Osteocyte (in vitro differentiated cells): ENCODE results near the gene NUDT22. TPM values are rescaled to one million over a fixed set of nuclear protein-coding genes. Genes with fewer than 3 reads are reported as not detected.
A peak's percentile ranks its signal among the peaks of the same experiment; 100 is the strongest.

Experiments
- DNase-seq: peaks from one replicate; pipeline ENCODE4 v3.0.0; 2021; ENCODE audit warnings: mixed read lengths; ENCODE audit not compliant: unreplicated experiment; ENCODE audit errors: extremely low spot score
- H3K27ac Mint-ChIP-seq: one replicate; pipeline ENCODE4 v1.8.0; 2021; ENCODE audit warnings: mild to moderate bottlenecking, mixed read lengths; ENCODE audit not compliant: unreplicated experiment
- H3K27me3 Mint-ChIP-seq: one replicate; pipeline ENCODE4 v1.8.0; 2021; ENCODE audit warnings: mixed read lengths; ENCODE audit not compliant: unreplicated experiment
- H3K36me3 Mint-ChIP-seq: one replicate; pipeline ENCODE4 v1.8.0; 2021; ENCODE audit warnings: mixed read lengths; ENCODE audit not compliant: unreplicated experiment
- H3K4me1 Mint-ChIP-seq: one replicate; pipeline ENCODE4 v1.8.0; 2021; ENCODE audit warnings: mixed read lengths; ENCODE audit not compliant: unreplicated experiment
- H3K4me3 Mint-ChIP-seq: one replicate; pipeline ENCODE4 v1.8.0; 2021; ENCODE audit warnings: mild to moderate bottlenecking, moderate library complexity, mixed read lengths; ENCODE audit not compliant: unreplicated experiment
- H3K9me3 Mint-ChIP-seq: one replicate; pipeline ENCODE4 v1.8.0; 2021; ENCODE audit warnings: mixed read lengths; ENCODE audit not compliant: unreplicated experiment
- CTCF ChIP-seq: fragments of 200-600 bp; sonication (generic); IDR thresholded peaks from 2 replicates; pipeline ENCODE4 v1.5.0; 2021; ENCODE audit warnings: antibody characterized with exemption, mild to moderate bottlenecking, moderate library complexity
- total RNA-seq: library from RNA; stranded (reverse); gene quantifications from 2 replicates; pipeline ENCODE4 v1.2.1, GENCODE V29; 2021

NUDT22 gene
- total RNA-seq, 1 donor from 2014 or later = 46.8 TPM

GRCh38 chr11:64269540-64270220 is 43.6 kb downstream of the NUDT22 start:
- Mint-ChIP-seq H3K4me1 (peaks cover 22% of the 10 kb centered on the region), H3K27ac (peak overlapping the region; percentile 99), H3K9me3 (no peaks in the 10 kb centered on the region), H3K36me3 (no peaks in the 10 kb centered on the region), H3K27me3 (no peaks in the 10 kb centered on the region), H3K4me3 (peak overlapping the region; percentile 96)
- TF ChIP-seq CTCF = peak; percentile 36
- DNase-seq = peak; percentile 99

- peak overlapping the region; percentile 54 for H3K27ac Mint-ChIP-seq
- H3K9me3 Mint-ChIP-seq = no peaks in the 10 kb centered on the region
- TF ChIP-seq CTCF = no peak
- H3K4me3 Mint-ChIP-seq = no peak overlapping the region
- H3K36me3 Mint-ChIP-seq = peaks cover 8% of the 10 kb centered on the region
- no peak for DNase-seq
- no peaks in the 10 kb centered on the region for H3K27me3 Mint-ChIP-seq
- peaks cover 21% of the 10 kb centered on the region for H3K4me1 Mint-ChIP-seq
Measured at GRCh38 chr11:64275031-64275800, 49.1 kb downstream of the NUDT22 start.

DNA sequence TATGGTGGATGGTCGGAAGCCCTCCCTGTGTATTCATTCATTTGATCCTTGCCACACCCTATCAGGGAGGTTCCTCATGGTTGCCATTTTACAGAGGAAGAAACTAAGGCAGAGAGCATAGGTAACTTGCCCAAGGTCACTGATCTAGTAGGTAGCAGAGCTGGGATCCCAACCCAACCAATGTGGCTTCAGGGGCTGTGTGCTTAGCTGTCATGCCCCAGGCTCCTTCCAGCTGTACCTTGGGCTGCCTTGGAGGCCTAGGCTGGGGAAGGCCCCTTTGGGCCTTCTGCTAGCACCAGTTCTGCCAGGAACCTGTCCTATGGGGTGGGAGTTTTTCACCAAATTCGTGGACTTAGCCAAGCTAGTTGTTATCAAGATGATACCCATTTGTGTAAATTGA is 49.8 kb downstream of the NUDT22 start:
- no peaks in the 10 kb centered on the region for H3K27me3 Mint-ChIP-seq
- peaks cover 8% of the 10 kb centered on the region for H3K36me3 Mint-ChIP-seq
- no peak for TF ChIP-seq CTCF
- no peak for DNase-seq
- peaks cover 21% of the 10 kb centered on the region for H3K4me1 Mint-ChIP-seq
- no peaks in the 10 kb centered on the region for H3K9me3 Mint-ChIP-seq
- no peak overlapping the region for H3K4me3 Mint-ChIP-seq
- peak overlapping the region; percentile 54 for H3K27ac Mint-ChIP-seq

DNA sequence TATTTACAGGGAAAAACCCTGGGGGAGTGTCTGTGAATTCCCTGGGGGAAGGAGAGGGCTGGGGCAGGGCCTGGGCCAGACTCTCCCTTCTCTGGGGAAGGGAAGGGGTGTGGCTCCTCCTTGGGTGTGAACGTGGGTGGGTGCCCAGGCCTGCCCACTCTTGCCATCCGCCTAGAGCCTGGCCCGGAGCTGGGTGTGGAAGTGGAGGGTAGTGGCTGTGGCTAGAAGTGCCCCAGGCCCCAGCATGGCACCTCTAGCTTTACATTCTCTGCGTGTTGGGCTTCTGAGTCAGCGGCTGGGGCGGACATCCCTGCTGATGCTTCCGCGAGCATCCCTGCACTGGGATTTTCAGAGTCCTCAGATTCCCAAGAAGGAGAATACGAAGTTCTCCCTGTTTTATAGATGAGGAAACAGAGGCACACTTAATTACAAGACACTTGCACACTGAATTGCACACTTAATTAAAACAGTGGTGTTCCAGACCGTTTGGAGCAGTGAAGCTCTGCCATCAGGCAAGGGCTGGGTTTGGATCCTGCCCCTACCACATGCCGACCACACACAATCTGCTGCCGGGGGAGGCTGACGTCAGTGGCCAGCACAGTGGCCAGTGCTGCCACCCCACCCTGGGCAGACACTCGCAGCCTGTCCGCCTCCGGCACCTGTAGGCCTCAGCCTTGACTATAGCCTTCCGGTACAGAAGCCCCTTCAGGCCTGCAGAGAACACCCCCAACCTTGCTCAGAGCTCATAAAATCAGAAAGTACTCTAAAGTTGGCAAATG is 50.8 kb downstream of the NUDT22 start:
- DNase-seq = peak; percentile 91
- Mint-ChIP-seq H3K4me1 (peaks cover 19% of the 10 kb centered on the region), H3K4me3 (no peak overlapping the region), H3K36me3 (peaks cover 11% of the 10 kb centered on the region), H3K27me3 (no peaks in the 10 kb centered on the region), H3K27ac (peak overlapping the region; percentile 87), H3K9me3 (no peaks in the 10 kb centered on the region)
- TF ChIP-seq CTCF = no peak
